ENCODE measurements around the gene ASGR1. TPM values are rescaled to one million over a fixed set of nuclear protein-coding genes. Genes with fewer than 3 reads are reported as not detected.

ASGR1 gene
- total RNA-seq, 2 experiments from 2014 or later: 1.1 to 1.2 TPM

DNA sequence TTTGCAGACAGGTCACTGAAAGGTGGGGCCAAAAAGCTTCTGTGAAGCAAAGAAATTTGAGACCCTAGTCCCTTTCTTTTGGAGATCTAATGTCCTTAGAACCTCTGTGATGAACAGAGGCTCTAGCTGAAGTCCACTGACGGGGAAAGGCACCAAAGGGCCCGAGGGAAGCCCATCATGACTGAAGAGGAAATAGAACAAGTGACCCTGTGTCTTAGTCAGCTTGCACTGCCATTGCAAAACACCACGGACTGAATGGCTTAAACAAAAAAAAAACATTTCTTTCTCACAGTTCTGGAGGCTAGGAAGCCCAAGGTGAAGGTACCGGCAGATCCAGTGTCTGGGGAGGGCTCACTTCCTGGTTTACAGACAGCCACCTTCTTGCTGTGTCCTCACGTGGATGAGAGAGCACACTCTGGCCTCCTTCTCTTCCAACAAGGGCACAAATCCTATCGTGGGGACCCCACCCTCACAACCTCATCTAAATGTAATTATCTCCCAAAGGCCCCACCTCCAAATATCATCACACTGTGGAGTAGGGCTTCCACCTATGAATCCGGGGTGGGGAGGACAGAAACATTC, 40.3 kb downstream of the ASGR1 start:
- peaks cover 3% of the 10 kb centered on the region; the same call in 1 of the 2 replicates for H3K36me3 ChIP-seq (ENCODE audit: insufficient read depth, low read length)
- ChIA-PET CTCF (ENCODE audit: unreplicated experiment) (no interaction called here), POLR2A (no interaction called here)

DNA sequence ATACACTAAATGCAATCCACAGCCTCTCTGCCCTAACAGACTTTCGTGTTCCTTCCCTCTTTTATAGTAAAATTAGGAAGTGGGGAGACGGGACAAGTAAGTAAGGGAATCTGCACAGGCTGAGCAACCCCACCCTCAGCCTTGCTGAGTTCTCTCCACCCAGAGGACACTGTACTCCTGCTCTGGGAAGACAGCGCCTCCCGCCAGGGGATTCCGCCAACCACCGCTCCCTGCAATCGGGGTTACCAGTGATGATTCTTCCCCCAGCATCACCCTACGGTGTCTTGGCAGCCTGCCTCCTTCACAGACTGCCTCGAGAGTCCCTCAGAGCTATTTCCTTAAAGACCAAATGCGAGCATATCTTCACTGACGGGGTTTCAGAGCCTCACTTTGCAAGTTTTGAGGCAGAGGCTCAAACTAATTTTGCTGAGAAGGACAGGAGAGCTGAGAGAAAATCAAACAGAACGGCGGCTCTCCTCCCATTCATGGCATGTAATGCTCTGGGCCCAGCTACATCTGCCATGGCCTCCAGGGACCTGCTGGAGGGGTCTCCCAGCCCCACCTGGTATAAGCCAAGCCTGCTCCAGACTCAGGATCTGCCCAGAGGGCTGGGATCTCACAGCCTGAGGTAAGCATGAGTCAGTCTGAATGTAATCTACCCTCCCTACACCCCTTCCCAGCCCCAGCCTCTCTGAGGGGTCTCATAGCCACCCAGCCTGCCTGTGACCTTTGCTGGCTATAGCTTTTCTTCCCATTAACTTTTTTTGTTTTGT, 41.8 kb downstream of the ASGR1 start:
- H3K79me2 ChIP-seq (ENCODE audit: insufficient read depth, low read depth, low read length): no peaks in the 10 kb centered on the region
- CTCF ChIA-PET (ENCODE audit: unreplicated experiment): interaction anchor here (0.9 to 2.0 kb wide), 4 partner anchors 28 to 133 kb away, joined by 3 to 8 read pairs (median 3); no protein-coding TSS in a partner anchor
- peaks cover 13% of the 10 kb centered on the region for H3K4me1 ChIP-seq (ENCODE audit: insufficient read depth, low read length, poor library complexity, severe bottlenecking)
- DNase-seq (ENCODE audit: low spot score): no peak
- no peak for TF ChIP-seq EZH2phosphoT487 (IDR thresholded peaks at IDR 0.05; ENCODE audit: borderline replicate concordance, low read depth, low read length)
- TF ChIP-seq, protein P1, sequence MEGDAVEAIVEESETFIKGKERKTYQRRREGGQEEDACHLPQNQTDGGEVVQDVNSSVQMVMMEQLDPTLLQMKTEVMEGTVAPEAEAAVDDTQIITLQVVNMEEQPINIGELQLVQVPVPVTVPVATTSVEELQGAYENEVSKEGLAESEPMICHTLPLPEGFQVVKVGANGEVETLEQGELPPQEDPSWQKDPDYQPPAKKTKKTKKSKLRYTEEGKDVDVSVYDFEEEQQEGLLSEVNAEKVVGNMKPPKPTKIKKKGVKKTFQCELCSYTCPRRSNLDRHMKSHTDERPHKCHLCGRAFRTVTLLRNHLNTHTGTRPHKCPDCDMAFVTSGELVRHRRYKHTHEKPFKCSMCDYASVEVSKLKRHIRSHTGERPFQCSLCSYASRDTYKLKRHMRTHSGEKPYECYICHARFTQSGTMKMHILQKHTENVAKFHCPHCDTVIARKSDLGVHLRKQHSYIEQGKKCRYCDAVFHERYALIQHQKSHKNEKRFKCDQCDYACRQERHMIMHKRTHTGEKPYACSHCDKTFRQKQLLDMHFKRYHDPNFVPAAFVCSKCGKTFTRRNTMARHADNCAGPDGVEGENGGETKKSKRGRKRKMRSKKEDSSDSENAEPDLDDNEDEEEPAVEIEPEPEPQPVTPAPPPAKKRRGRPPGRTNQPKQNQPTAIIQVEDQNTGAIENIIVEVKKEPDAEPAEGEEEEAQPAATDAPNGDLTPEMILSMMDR (conservative IDR thresholded peaks at IDR 0.05; ENCODE audit: low read length): no peak
- intact Hi-C loops (cut with micrococcal nuclease; ENCODE audit: unreplicated experiment): no loop called here
- no peaks in the 10 kb centered on the region for H3K9me2 ChIP-seq (ENCODE audit: insufficient read depth, low read length)
- no peak overlapping the region for H3K4me3 ChIP-seq (ENCODE audit: low read depth, low read length, poor library complexity, severe bottlenecking)
- no peaks in the 10 kb centered on the region for H3K9me3 ChIP-seq (ENCODE audit: low read length)
- H4K20me1 ChIP-seq (ENCODE audit: insufficient read depth, low read length): no peaks in the 10 kb centered on the region
- H3K27ac ChIP-seq (ENCODE audit: low read depth, low read length, poor library complexity, severe bottlenecking): no peak overlapping the region
- H2AFZ ChIP-seq (ENCODE audit: low read length): no peak overlapping the region
- no peak overlapping the region for H3K4me2 ChIP-seq (ENCODE audit: low read length)
- H3K36me3 ChIP-seq (ENCODE audit: insufficient read depth, low read length): peaks cover 3% of the 10 kb centered on the region; the same call in 1 of the 2 replicates
- no TSS peak for BruUV-seq (replicated peaks)
- POLR2A ChIA-PET: interaction anchor here (1.0 kb wide), 1 partner anchor 91 kb away, joined by 3 read pairs; no protein-coding TSS in a partner anchor

More for the DNA sequence above, 40.3 kb downstream of the ASGR1 start:
- Histone ChIP-seq H3K27ac (ENCODE audit: low read depth, low read length, poor library complexity, severe bottlenecking) (no peak overlapping the region), H3K9me2 (ENCODE audit: insufficient read depth, low read length) (no peaks in the 10 kb centered on the region), H3K79me2 (ENCODE audit: insufficient read depth, low read depth, low read length) (no peaks in the 10 kb centered on the region), H2AFZ (ENCODE audit: low read length) (no peak overlapping the region), H3K4me2 (ENCODE audit: low read length) (no peak overlapping the region), H4K20me1 (ENCODE audit: insufficient read depth, low read length) (no peaks in the 10 kb centered on the region), H3K9me3 (ENCODE audit: low read length) (no peaks in the 10 kb centered on the region), H3K4me1 (ENCODE audit: insufficient read depth, low read length, poor library complexity, severe bottlenecking) (no peaks in the 10 kb centered on the region), H3K4me3 (ENCODE audit: low read depth, low read length, poor library complexity, severe bottlenecking) (no peak overlapping the region)
- no peak for DNase-seq (ENCODE audit: low spot score)
- BruUV-seq (replicated peaks): no TSS peak
- TF ChIP-seq, protein P1 (conservative IDR thresholded peaks at IDR 0.05; ENCODE audit: low read length): no peak
- TF ChIP-seq EZH2phosphoT487 (IDR thresholded peaks at IDR 0.05; ENCODE audit: borderline replicate concordance, low read depth, low read length): no peak
- intact Hi-C loops (cut with micrococcal nuclease; ENCODE audit: unreplicated experiment): no loop called here

Data from OCI-LY7 (cell line).